ENCODE results near the gene SNED1.

SNED1 gene

GRCh38 chr2:240960309-240960970 is 38.0 kb upstream of the SNED1 start:
- DNase-seq: no peak

- DNase-seq: peak; percentile 13
Measured at GRCh38 chr2:240960971-240961876, 37.2 kb upstream of the SNED1 start.

- DNase-seq: no peak
Measured at GRCh38 chr2:240961910-240962299, 36.5 kb upstream of the SNED1 start.

- peak; percentile 19 for DNase-seq
Measured at GRCh38 chr2:240962300-240963064, 35.9 kb upstream of the SNED1 start.

- peak; percentile 23 for DNase-seq
Measured at GRCh38 chr2:240963065-240963867, 35.2 kb upstream of the SNED1 start.

- DNase-seq: peak; percentile 35
Measured at GRCh38 chr2:240963868-240964703, 34.3 kb upstream of the SNED1 start.

- DNase-seq: no peak
Measured at GRCh38 chr2:240964704-240965295, 33.6 kb upstream of the SNED1 start.

- no peak for DNase-seq
Measured at GRCh38 chr2:240965296-240965904, 33.0 kb upstream of the SNED1 start.

GRCh38 chr2:240965905-240966456 is 32.4 kb upstream of the SNED1 start:
- no peak for DNase-seq

GRCh38 chr2:240966457-240966905 is 31.9 kb upstream of the SNED1 start:
- no peak for DNase-seq

GRCh38 chr2:240966906-240967680 is 31.3 kb upstream of the SNED1 start:
- DNase-seq: no peak

GRCh38 chr2:240967681-240968621 is 30.5 kb upstream of the SNED1 start:
- no peak for DNase-seq

GRCh38 chr2:240968731-240969624 is 29.4 kb upstream of the SNED1 start:
- DNase-seq: no peak

GRCh38 chr2:240970104-240970503 is 28.3 kb upstream of the SNED1 start:
- no peak for DNase-seq

GRCh38 chr2:240970816-240971215 is 27.6 kb upstream of the SNED1 start:
- no peak for DNase-seq

GRCh38 chr2:240972201-240972600 is 26.2 kb upstream of the SNED1 start:
- DNase-seq: no peak
